Ecto neural progenitor cell (in vitro differentiated cells): ENCODE results near the gene ZG16B.

Source experiments
- DNase-seq: peaks from one replicate; pipeline ENCODE4 v3.0.0-alpha.2; 2018; ENCODE audit warnings: low spot score

Gene ZG16B

DNA sequence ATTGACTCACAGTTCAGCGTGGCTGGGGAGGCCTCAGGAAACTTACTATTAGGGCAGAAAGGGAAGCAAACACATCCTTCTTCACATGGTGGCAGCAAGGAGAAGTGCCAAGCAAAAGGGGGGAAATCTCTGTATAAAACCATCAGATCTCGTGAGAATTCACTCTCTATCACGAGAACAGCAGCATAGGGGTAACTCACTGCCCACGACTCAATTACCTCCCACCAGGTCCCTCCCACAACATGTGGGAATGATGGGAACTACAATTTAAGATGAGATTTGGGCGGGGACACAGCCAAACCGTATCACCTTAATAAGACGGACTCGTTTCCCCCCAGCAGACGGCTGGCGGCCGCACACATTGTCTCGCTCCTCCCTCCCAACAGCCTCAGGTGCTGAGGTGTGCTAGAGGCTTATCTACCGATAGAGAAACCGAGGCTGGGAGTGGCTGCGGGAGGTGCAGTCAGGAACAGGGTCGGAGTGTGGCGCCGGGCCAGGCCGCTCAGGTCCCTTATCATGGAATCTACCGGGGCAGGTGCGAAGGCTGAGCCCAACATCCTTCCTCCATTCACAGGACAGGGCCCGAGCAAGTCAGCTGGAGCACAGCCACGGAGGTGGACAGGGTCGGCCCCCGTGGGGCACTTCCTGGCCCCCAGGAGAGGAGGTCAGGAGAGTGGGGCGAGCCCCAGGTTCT lies 4.9 kb upstream of the ZG16B start:
- no peak for DNase-seq

GRCh38 chr16:2825906-2826305 lies 4.2 kb upstream of the ZG16B start:
- DNase-seq, result no peak

DNA sequence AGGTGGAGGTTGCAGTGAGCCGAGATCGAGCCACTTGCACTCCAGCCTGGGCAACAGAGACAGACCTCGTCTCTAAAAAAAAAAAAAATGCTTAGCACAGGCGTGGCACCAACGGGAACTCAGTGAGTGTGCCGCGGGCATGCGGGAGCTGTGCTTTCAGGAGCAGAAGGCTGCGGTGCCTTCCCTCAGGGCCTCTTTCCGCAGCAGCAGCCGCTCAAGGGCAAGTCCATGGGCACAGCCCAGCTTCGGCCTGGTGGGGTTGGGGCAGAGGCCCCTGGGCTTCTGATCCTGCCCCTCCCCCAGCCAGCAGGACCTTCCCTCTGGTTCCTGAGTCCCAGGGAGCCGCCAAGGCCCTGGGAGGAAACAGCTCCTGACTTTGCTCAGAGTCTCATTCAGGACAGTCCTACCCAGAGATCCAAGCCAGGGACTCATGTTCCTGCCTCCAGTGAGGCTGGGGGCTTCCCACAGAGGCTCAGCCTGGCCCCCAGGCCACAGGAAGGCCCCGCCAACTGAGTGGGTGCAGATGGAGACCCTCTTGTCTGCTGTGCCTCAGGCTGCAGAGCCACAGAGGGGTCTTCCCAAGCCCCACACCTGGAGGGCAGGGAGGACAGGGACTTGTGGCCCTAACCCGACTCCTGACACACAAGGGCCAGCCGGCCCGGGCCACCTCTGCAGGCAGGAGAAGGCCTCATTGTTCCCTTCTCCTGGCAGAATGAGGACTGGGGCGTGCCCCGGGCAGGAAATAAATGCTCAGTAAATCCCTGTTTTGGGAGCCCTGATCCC lies 3.3 kb upstream of the ZG16B start:
- DNase-seq, result no peak

- no peak for DNase-seq
Measured at GRCh38 chr16:2827374-2827791, 2.7 kb upstream of the ZG16B start.

GRCh38 chr16:2827831-2828520 lies 2.1 kb upstream of the ZG16B start:
- no peak for DNase-seq

DNA sequence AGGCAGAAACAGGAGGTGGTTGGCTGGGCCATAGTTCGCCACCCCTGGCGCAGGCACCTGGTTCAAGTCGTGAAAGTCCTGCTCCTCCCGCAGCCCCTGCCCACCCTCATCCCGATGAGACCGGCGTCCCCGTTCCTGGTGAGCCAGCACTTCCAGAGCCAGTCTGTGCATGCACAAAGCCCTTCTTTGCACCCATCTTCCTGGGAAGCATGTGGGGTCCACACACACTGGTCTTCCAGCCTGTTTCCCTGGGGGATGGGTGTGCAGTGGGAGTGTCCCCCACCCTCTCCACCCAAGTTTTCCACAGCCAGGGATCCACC lies 1.6 kb upstream of the ZG16B start:
- DNase-seq, result no peak

DNA sequence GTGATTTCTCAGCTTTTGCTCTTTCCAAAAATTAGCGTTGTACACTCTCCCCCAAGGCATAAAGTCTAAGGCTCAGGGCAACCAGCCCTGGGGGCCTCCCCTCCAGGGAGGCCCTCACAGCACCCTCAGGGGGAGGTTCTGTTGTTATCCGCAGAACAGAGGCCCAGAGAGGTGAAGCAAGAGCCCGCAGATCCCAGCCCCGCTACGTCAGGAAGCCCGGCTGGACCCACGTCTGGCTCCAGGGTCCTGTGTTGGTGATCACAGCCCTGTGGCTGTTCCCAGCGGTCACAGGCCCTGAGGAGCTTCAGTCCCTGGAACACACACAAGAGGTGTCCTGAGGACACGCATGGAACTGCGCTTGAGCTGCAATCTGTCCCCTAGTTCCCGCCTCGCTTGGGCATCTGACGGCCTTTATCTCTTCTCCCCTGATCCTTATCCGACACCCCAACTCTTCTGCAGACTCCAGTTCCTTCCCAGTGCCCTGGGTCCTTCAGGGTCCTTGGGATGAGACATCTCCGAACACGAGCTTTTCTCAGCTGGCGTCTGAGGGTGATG lies 1.1 kb upstream of the ZG16B start:
- DNase-seq, result no peak

- DNase-seq, result no peak
Measured at GRCh38 chr16:2830355-2830695, 222 bp downstream of the ZG16B start.

GRCh38 chr16:2831203-2831602 lies 1.1 kb downstream of the ZG16B start:
- no peak for DNase-seq

DNA sequence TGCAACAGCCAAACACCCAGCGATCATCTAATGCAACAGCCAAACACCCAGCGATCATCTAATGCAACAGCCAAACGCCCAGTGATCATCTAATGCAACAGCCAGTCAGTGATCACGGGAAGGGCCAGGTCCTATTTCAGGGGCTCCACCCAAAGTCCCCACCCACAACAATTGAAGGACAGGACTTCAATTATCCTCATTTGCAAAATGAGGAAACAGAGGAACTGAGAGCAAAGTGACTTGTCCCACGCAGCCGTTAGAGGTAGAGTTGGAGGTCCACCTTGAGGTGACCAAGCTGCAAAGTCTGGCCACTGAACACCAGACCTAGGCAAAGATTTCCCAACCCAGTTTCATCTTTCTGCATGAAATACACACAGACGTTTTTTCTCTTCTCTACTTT lies 3.7 kb downstream of the ZG16B start:
- DNase-seq, result no peak

GRCh38 chr16:2834968-2835367 lies 4.9 kb downstream of the ZG16B start:
- no peak for DNase-seq

DNA sequence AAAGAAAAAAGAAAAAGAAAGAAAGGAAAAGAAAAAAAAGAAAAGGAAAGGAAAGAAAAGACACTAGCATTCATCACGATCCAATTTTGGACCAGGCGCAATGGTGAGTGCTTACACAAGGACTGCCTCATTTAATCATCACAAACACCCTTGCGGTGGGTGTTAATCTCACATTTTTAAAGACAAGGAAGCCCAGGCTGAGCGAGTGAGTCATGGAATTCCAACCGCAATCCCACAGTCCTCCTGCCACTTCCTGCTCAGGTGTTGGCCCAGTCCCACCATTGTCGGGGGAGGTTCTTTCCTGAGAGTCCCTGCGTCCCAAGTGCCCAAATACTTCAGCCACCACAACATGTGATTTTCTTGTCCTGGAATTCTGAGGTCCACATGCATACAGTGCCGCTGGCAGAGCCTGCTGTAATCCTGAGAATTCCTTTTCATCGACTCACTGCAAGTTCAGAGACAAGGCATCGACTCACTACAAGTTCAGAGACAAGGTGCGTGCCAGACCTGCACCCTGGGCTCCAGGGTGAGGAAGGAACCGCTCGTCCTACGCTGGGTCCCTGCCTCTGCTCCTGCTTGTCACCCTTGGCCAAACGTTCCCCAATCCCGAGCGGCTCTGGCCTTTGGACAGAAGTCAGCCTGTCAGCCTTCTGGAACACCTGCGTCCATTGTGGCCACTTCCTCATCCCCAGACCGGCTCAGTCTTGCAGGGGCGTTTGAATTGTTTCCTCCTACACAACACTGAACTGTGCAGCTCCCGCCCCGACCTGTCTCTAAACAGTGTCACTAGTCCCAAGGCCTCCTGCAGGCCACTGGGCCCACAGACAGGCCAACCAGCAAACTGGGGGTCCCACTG lies 5.8 kb downstream of the ZG16B start:
- DNase-seq, result no peak

- no peak for DNase-seq
Measured at GRCh38 chr16:2836646-2837508, 6.8 kb downstream of the ZG16B start.

- DNase-seq, result peak; percentile 86
Measured at GRCh38 chr16:2838928-2839327, 8.8 kb downstream of the ZG16B start.

GRCh38 chr16:2839650-2840450 lies 9.7 kb downstream of the ZG16B start:
- no peak for DNase-seq

DNA sequence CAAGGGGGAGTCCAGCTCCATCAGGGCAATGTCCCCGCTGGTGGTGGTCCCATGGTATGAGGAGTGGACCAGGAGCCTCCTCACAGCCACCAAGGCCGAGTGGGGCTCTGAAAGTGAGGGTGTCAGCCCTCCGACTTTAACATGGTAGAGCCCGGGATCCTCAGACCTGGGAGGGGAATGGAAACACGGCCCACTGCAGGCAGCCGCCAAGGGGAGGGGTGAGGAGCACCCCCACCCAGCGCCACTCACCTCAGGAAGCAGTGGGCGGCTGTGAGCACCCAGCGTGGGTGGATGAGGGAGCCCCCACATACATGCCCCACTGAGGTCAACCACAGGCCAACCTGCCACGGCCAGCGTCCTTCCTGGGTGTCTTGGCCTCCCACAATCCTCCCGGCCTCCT lies 10.8 kb downstream of the ZG16B start:
- DNase-seq, result no peak

DNA sequence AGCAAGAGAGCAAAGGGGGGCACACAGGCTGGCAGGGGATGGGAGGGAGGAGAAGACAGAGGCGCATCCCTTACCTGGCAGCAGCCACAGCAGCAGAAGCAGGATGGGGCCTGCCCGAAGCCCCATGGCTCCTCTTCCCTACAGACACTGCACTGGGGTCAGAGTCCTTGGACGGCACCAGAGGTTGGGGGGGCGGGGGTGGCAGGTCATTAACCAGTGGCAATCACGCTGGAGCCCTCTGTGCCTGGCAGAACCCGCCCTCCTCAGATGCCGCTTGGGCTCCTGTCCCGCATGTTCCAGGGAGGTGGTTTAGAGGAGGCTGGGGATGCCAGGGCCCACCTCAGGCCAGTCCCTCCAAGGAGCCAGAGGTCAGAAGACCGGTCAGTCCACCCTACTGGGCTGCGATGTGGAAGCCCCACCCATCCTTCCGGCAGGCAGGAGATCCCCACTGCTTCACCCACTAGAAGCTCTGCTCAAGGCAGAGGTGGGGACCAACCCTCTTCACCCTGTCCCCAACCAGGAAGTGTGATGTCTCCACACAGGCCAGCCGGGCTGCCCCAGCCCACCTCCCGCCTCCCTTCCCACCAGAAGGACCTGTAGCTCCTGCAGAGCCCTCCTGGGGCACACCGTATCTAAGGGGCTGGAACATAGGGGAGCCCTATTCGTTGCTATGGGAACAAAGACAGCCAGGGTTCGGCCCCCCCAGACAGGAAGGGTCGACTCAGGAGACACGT lies 11.7 kb downstream of the ZG16B start:
- DNase-seq, result no peak

GRCh38 chr16:2842340-2843000 lies 12.4 kb downstream of the ZG16B start:
- DNase-seq, result peak; percentile 68

GRCh38 chr16:2843526-2843925 lies 13.4 kb downstream of the ZG16B start:
- no peak for DNase-seq
